GM10847 (cell line): Measurements from ENCODE around the gene DDI1.

ENCODE experiments used
- POLR2A ChIP-seq: IDR thresholded peaks from 2 replicates; pipeline ENCODE4 v1.6.1; 2011; ENCODE audit not compliant: insufficient read length; ENCODE audit errors: extremely low read depth

Gene DDI1

DNA sequence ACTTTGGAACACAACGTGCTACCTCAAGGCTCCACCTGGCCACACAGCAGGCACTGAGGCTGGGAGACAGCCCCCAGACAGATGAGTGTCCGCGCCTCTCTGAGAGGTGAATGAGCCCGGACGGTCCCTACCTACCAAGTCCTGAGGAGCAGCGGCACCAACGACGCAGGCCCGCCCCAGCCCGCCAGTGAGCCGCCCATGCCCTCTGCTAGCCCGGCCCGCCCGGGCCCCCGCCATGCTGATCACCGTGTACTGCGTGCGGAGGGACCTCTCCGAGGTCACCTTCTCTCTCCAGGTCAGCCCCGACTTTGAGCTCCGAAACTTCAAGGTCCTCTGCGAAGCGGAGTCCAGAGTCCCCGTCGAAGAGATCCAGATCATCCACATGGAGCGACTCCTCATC lies at the start of gene DDI1:
DDI1 (plus strand) TSS at position 53 of the 400 bp plus-strand sequence; CDS start at position 236, 183 bp downstream.
- TF ChIP-seq POLR2A = no peak

DNA sequence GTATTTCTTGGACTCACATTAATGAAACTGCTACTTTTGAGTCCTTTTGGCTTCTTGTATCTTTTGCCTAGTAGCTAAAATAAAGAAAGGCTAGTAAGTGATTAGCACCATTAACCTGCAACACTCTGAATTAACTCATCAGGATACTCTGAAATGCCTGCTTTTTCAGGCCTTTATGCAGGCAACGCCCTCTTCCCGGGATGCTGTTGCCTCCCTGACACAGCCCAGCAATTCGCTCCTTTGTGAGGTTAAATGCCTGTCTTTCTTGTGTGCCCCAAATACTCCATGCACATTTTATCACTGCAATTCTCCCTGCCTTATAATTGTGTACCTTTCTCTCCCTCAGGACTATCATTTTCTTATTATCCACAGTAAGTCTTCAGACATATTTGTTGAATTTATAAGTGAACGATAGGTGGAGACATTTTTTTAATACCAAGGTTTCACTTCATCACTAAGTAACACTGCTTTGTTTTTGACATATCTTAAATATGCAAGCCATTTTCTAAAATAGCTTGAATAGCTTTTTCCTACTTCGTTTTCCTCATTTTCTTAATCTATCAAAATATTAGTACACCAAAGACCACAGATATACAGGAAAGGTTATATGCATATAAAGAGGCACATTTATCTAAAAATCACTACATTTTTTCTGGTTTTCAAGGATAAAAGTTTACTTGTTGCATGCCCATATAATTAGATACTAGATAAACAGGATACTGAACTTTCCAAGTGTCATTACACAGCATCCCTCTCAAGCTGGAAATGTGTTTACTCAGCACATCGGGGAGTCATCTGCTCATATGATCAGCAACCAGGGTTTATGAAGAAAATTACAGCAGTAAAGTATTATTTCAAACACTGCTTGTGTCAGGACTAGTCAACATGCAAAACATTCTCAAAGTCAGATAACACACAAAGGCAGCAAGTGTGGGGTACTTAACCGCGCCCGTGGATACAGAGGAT lies 48.5 kb upstream of the DDI1 start:
- TF ChIP-seq POLR2A = no peak

DNA sequence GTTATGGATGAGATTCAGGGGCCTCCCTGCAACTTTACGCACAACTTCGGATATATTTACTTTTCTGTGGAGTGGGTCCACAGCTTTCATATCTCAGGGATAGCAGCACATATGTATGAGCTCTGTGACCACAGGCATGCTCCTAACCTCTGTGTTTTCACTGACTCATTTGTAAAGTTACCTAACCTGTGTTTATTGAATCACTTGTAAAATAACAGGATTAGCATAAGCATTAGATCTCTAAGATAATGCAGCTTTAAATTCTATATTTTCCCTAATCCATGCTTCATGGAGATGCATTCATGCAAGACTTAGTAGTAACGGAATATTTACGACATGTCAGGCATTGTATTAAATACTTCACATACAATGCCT lies 47.9 kb upstream of the DDI1 start:
- TF ChIP-seq POLR2A = no peak

DNA sequence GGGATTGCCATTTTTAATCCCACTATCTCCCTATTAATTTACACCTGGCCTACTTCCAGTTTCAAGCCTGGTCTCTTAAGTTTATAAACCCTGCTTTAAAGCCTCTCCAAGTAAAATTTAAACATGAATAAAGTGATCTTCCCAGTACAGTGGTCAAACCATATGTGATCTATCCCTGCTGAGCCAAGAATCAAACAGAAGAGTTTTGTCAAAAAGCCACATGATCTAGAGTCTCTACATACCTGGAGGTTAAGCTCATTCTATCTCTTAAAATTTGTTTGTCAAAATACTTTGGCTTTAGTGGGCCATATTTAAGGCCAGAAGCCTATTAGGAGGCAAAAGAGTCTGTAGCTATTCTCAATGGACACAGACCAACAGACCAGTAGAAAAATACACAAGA lies 42.9 kb upstream of the DDI1 start:
- TF ChIP-seq POLR2A = no peak

DNA sequence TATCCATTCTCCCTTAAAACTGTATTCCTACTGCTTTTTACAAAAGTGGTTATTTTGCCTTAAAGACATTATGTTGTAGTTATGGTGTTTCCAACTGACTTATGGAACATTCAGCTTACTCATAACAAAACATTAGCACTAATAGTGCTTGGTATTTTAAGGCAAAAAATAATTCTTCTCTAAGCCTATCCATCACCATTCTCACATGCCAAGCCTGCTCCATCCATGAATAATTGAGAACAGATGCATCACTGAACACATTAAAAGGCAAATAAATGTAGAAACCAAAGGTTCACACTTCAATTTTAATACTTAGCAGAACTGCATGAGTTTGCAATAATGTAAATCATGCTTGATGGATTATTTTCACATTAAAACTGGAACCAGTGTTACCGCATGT lies 42.3 kb upstream of the DDI1 start:
- TF ChIP-seq POLR2A = no peak

DNA sequence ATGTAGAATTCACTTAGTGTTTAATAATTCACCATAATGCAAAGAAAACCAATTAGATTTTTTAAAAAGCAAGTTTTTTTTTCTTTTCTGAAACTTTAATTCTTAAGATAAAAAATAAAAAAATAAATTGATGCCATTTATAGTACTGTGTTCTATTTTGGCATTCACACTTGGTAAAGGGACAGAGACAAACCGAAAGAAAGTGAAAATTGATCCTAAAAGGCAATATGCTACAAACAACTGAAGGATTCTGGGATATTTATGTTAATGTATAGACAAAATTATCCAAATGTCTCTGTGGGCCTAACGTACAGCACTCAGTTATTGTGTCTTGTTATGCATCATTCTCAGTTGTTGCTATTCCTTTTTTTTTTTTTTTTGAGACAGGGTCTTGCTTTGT lies 41.9 kb upstream of the DDI1 start:
- no peak for TF ChIP-seq POLR2A

DNA sequence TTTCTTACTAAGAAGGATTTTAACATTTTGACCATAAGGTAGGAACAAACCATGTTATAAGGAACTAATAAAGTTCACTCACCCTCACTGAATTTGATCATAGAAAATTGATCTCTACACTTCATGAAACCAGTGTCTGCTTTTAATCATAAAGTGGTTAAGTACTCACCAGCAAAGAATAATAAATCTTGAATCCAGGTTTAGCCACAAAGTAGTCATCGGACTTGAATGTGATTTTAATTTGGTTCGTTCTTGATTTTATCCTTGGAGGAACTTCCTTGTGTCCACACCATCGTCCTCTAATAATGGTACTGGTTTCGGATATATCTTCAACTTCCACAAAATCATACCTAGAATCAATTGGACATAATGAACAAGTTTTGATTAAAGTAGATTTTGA lies 40.5 kb upstream of the DDI1 start:
- TF ChIP-seq POLR2A = no peak

DNA sequence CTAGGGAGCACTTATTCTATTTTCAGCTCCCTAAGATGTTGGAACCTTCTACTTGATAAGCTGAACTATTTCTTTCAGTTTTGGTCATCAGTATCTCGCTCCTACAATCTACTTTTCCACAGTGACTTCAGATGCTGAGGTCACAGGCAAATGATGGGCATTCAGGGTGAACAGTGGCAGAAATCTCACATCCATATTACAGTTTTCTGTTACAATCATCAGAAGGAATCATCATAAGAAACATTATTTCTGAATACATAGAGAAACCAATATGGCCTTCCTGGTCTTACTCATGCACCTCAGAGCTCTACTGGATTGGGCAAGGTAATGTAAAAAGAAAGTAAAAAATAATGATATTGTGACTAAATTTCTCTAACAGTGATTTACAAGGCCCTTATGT lies 39.4 kb upstream of the DDI1 start:
- TF ChIP-seq POLR2A = no peak

DNA sequence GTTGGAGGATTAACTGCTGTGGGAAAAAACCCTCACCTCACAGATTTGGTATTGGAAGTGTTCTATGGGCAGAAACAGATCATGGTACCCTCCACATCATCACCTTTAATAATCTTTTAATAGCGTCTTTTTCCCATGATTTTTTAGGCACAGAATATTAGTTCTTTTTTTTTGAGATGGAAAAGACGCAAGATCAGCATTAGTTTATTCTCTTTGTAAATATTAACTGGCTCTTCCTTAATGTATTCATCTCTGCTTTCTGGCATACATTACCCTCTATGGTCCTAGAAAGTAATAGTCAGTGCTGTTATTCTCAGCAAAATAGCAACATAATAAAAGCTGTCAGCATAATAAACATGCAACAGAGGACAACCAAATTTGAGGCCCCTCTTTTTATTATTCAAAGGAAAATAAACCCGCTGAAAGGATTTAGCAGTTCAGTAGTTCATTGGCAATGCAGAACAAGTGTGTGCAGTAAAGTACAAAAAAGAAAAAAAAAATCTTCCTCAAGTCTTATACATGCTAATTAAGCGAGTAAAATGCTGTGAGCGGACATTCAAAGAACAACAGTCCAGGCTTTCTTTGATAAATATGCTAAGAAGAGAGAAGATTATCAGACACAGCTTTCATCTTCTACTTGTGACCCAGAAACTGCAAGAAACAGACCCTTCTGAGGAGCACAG lies 37.5 kb upstream of the DDI1 start:
- TF ChIP-seq POLR2A = no peak

DNA sequence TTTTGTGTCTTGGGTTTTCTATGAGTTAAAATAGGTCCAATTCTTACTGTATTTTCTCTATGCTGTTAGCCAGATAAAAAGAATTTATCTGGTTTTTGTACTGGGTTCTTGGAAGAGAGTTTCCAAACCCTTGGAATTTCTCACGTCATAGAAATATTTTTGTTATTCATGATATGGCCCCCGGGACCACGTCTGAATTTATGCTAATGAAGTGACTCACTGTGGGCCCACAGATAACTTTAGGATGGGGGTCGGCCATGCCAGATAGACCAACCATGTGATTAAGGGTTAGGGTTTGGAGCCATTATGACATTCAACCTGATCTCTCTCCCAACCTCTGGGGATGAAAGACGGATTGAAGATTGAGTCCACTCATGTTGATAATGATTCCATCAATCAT lies 35.6 kb upstream of the DDI1 start:
- TF ChIP-seq POLR2A = no peak

DNA sequence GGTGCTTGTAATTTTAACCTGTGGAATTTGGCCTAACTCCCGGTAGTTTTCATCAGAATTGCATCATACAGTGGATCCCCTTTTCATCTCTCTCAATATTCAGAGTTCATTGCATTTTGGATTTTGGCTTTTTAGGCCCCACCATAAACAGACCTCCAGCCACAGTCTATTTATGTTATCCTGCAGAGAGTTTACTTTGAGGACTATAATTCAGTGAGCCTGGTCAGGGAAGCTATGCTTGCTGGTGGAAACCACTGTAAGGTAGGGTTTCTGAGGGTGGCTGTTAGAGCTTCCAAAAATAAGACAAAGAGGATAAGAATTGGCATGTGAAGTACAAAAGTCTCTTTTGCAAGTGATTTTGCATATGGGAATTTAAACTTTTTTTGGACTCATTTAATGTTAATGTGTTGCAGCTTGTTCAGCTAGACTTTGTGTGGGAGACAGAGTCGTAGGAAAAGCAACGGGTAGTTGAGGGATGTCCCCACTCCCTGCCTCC lies 34.8 kb upstream of the DDI1 start:
- no peak for TF ChIP-seq POLR2A

DNA sequence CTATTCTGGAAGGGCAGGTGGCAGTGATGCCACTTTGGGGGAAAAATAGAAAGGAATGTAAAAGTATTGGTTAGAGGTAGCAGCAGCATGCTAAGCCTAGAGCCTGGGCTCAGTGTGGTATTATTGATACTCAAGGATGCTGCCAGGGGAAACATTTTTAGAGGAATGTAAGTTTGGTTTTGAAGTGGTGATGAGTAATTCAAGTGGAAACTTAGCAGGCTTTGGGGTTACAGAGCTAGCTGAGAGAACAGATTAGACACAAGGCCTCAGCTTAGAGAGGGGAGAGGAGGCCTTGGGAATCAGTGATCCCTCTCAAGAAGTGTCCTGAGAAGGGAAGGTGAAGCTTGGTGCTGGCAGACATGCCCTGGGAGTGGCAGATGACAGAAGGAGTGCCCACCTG lies 32.9 kb upstream of the DDI1 start:
- no peak for TF ChIP-seq POLR2A

DNA sequence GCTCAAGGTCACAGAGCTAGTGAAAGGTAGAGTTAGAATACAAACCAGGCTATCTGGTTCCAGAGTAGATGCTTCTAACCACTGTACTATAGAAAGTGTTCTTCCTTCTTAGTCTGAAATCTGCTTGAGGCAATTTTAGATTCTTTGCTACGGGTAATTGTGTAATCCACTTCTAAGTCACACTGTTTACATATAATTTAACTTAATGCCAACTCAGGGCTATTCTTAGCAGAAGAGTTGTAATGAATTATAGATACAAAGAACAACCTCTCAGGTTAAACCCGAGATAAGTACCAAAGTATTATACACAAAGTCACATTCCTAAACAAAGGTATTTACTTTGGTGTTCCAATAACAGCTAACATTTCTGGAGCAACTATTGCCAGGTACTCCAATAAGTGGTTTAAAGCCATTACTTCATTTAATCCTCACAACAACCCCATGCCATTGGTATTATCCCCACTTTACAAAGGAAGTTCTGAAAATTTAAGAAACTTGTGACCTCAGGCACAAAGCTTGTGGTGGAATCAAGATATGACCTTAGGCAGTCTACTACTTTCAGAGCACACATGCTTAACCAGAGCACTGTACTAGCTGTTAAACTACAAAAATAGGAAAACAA lies 31.1 kb upstream of the DDI1 start:
- no peak for TF ChIP-seq POLR2A

DNA sequence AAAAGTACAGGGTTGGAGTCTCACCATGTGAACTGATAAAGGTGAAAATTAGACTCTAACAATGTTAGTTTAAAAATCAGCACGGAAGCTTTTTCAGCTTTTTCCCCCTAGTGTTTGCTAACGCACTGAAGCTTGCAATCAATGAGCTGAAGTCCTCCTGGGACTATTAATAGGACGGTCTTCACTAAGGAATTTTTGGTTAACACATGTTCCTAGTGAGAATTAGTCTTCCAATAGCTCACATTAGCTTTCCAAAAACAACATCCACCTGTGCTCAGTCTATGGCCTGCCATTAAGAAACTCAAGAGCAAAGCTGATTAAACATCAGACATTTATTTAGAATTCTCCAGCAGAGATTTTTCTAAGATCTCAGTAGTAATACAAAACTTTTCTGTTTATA lies 26.7 kb upstream of the DDI1 start:
- no peak for TF ChIP-seq POLR2A

DNA sequence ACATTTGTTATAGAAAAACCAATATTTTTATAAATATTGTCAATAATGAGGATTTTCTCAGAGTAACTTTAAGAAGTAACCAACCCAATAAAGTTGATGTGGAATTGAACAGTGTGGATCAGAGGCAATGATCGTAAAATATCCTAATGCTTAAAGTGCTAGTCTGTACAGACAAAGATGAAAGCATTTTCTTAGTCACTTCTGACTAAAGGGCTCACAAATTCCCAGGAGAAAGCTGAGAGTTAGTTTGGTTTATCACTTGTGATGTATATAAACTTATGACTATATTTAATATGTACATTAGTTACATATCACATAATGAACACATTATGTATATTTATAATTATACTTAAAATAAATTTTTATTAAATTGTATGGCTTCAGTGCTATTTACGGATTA lies 25.4 kb upstream of the DDI1 start:
- TF ChIP-seq POLR2A = no peak
